Ovary (tissue), 9 donors: Measurements from ENCODE around the gene PMF1. TPM values are rescaled to one million over a fixed set of nuclear protein-coding genes. Genes with fewer than 3 reads are reported as not detected.

Experiments
- DNase-seq, 5 donors: peaks; one replicate each; pipeline ENCODE4 v3.0.0-alpha.2; 2019 to 2020
- H3K27ac ChIP-seq, 2 donors: fragments of 200-600 bp; one replicate each; pipeline versions ENCODE4 v1.5.1 to v1.8.0; 2019 to 2022
- H3K27me3 ChIP-seq: fragments of 200-600 bp; one replicate; pipeline ENCODE4 v1.8.0; 2022
- H3K36me3 ChIP-seq: fragments of 200-600 bp; sonication (generic); one replicate; pipeline ENCODE4 v1.5.1; 2019
- H3K4me1 ChIP-seq: one replicate; pipeline ENCODE4 v1.8.1; 2013; ENCODE audit warnings: mild to moderate bottlenecking, moderate library complexity; ENCODE audit not compliant: insufficient read depth
- H3K4me3 ChIP-seq: fragments of 200-600 bp; sonication (generic); one replicate; pipeline ENCODE4 v1.5.1; 2017
- H3K9me3 ChIP-seq, 2 donors: fragments of 200-600 bp in 1 of 2; sonication (generic) in 1 of 2; one replicate each; pipeline versions ENCODE4 v1.5.1 to v1.8.1; 2013 to 2019; ENCODE audit warnings: mild to moderate bottlenecking in 1 of 2, moderate library complexity in 1 of 2
- CTCF ChIP-seq, 3 donors: fragments of 450-650 bp in 2 of 3; fragments of 200-600 bp in 1 of 3; IDR thresholded peaks; one replicate each; pipeline versions ENCODE4 v1.5.1 to v1.8.0; 2016 to 2022; ENCODE audit warnings: antibody characterized with exemption in 3 of 3, mild to moderate bottlenecking in 1 of 3
- EP300 ChIP-seq: sonication (generic); formaldehyde crosslinking; IDR thresholded peaks from one replicate; pipeline ENCODE4 v1.6.1; 2017; ENCODE audit warnings: antibody characterized with exemption
- POLR2A ChIP-seq: fragments of 450-650 bp; IDR thresholded peaks from one replicate; pipeline ENCODE4 v1.6.1; 2017; ENCODE audit warnings: antibody characterized with exemption, mild to moderate bottlenecking, moderate library complexity
- WGBS, 3 donors: extraction: QIAGEN DNeasy Blood & Tissue Kit in 1 of 3; methylation state at CpG; one replicate each; pipeline versions ENCODE4 v1.1.5 to v1.1.7; 2013 to 2017; 5-methylcytosine and 5-hydroxymethylcytosine counted together
- intact Hi-C, 4 donors: fragments of 100-400 bp; cut with DNase I; formaldehyde crosslinking; loops; one replicate each; pipeline versions ENCODE4 v1.11.0 to v1.15.1; 2022 to 2023
- polyA plus RNA-seq, 2 donors: library from polyadenylated mRNA; stranded (reverse); fragments of 200-250 nt in 1 of 2; fragments of 350-450 nt in 1 of 2; fragmentation: Illumina TruSeq in 1 of 2; extraction: RNeasy Lipid Tissue Mini Kit (QIAGEN cat#74804) in 1 of 2; gene quantifications; one replicate each; pipeline ENCODE4 v1.2.3, GENCODE V29; 2013 to 2014
- small RNA-seq: library from RNA; depleted of rRNA; stranded (forward); fragments of <200 nt; gene quantifications from one replicate; pipeline ENCODE3, GENCODE V24; 2016
- total RNA-seq, 7 donors: library from RNA; depleted of rRNA in 2 of 7; stranded (reverse); fragments of >200 nt in 2 of 7; fragmentation: NEBNext Ultra II Directional in 3 of 7; extraction: Animal tissue kit (Norgen Biotek cat#: 25700) in 3 of 7; gene quantifications; one replicate each; pipeline versions ENCODE4 v1.1.0 to v1.2.4, GENCODE V29; 2016 to 2023
- donor health status: DM: no; HTN: no; CAD: no; lungs with moderate emphysema.
- donor health status: DM: no; HTN: no; CAD: no.
- donor health status: Bipolar disorder and iron deficiency.
- donor health status: DM: yes; HTN: yes; CAD: no.
- donor health status: DM: no; HTN: no; CAD: no.
- donor health status: DM: yes; HTN: yes; CAD: no.

PMF1 gene
- total and polyA plus RNA-seq, 9 donors: 35.0 to 84.2 (median 53.0) TPM

DNA sequence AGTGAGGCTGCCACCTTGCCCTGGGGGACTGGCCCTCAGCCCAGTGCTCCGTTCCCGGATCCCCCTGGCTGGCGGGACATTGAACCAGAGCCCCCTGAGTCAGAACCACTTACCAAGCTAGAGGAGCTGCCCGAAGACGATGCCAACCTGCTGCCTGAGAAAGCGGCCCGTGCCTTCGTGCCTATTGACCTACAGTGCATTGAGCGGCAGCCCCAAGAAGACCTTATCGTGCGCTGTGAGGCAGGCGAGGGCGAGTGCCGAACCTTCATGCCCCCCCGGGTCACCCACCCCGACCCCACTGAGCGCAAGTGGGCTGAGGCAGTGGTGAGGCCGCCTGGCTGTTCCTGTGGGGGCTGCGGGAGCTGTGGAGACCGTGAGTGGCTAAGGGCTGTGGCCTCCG is 72.6 kb downstream of the PMF1 start:
- Histone ChIP-seq H3K36me3 (no peaks in the 10 kb centered on the region), H3K4me3 (no peak overlapping the region), H3K27ac (no peak overlapping the region), H3K4me1 (peaks cover 7% of the 10 kb centered on the region), H3K27me3 (no peaks in the 10 kb centered on the region), H3K9me3 (no peaks in the 10 kb centered on the region)
- intact Hi-C loops: no loop called here
- TF ChIP-seq EP300: no peak
- TF ChIP-seq POLR2A: no peak
- no peak for TF ChIP-seq CTCF (IDR thresholded peaks at IDR 0.05)
- WGBS, 3 donors: 87 to 94% (median 88%) methylated on average over 18 to 21 of the region's 21 CpGs
- no peak for DNase-seq

GRCh38 chr1:156286061-156286460 is 73.3 kb downstream of the PMF1 start:
- DNase-seq: no peak

More at GRCh38 chr1:156286061-156286460, 73.3 kb downstream of the PMF1 start:
- H3K36me3 ChIP-seq: no peaks in the 10 kb centered on the region
- H3K9me3 ChIP-seq: no peaks in the 10 kb centered on the region
- peaks cover 7% of the 10 kb centered on the region for H3K4me1 ChIP-seq
- H3K27me3 ChIP-seq: no peaks in the 10 kb centered on the region
- intact Hi-C loops: no loop called here
- no peak overlapping the region for H3K27ac ChIP-seq
- TF ChIP-seq EP300: no peak
- TF ChIP-seq POLR2A: no peak
- no peak for TF ChIP-seq CTCF (IDR thresholded peaks at IDR 0.05)
- H3K4me3 ChIP-seq: no peak overlapping the region
- 90 to 92% (median 90%) methylated on average over 8 of the region's 8 CpGs for WGBS, 3 donors

Small RNA genes lying within 50 kb of the gene (small RNA-seq; reads per million reads assigned to genes)
- not detected for gene RF00568

Other genes starting within 250 kb of the PMF1 start
- gene ARHGEF2, start 234.5 kb upstream of the PMF1 start, total RNA-seq: 100 to 1,000 TPM in 1 of 7 donors, 10 to 100 TPM in 6; 41.0 to 221 (median 63.3) TPM
- 100 to 1,000 TPM in 1 of 2 donors, 10 to 100 TPM in 1; 36.3 to 108 TPM for gene ARHGEF2, start 234.5 kb upstream of the PMF1 start, polyA plus RNA-seq
- 100 to 1,000 TPM; 261 to 496 (median 272) TPM for gene SSR2, start 192.1 kb upstream of the PMF1 start, total RNA-seq
- gene SSR2, start 192.1 kb upstream of the PMF1 start, polyA plus RNA-seq: 100 to 1,000 TPM; 465 to 601 TPM
- gene UBQLN4, start 159.2 kb upstream of the PMF1 start, total RNA-seq: 10 to 100 TPM; 14.2 to 38.0 (median 26.6) TPM
- gene UBQLN4, start 159.2 kb upstream of the PMF1 start, polyA plus RNA-seq: 10 to 100 TPM; 16.3 to 33.9 TPM
- gene LAMTOR2, start 158.2 kb upstream of the PMF1 start, total RNA-seq: 10 to 100 TPM; 20.1 to 66.1 (median 24.9) TPM
- 10 to 100 TPM; 20.1 to 41.2 TPM for gene LAMTOR2, start 158.2 kb upstream of the PMF1 start, polyA plus RNA-seq
- 10 to 100 TPM in 1 of 7 donors, 1 to 10 TPM in 4, under 1 TPM in 2; 0.45 to 38.6 (median 3.5) TPM for gene RAB25, start 151.8 kb upstream of the PMF1 start, total RNA-seq
- gene RAB25, start 151.8 kb upstream of the PMF1 start, polyA plus RNA-seq: under 1 TPM in 1 of 2 donors, not detected in 1; 0.28 TPM
- 10 to 100 TPM in 4 of 7 donors, 1 to 10 TPM in 3; 3.5 to 12.4 (median 10.2) TPM for gene MEX3A, start 130.5 kb upstream of the PMF1 start, total RNA-seq
- gene MEX3A, start 130.5 kb upstream of the PMF1 start, polyA plus RNA-seq: 1 to 10 TPM; 5.6 to 6.6 TPM
- gene LMNA, start 98.3 kb upstream of the PMF1 start, total RNA-seq: 100 to 1,000 TPM; 197 to 609 (median 377) TPM
- 100 to 1,000 TPM in 1 of 2 donors, 10 to 100 TPM in 1; 50.1 to 157 TPM for gene LMNA, start 98.3 kb upstream of the PMF1 start, polyA plus RNA-seq
- gene SEMA4A, start 59.4 kb upstream of the PMF1 start, total RNA-seq: 1 to 10 TPM; 2.7 to 9.0 (median 5.5) TPM
- 1 to 10 TPM; 2.1 to 2.8 TPM for gene SEMA4A, start 59.4 kb upstream of the PMF1 start, polyA plus RNA-seq
- 10 to 100 TPM in 6 of 7 donors, 1 to 10 TPM in 1; 6.8 to 20.9 (median 16.8) TPM for gene SLC25A44, start 18.9 kb upstream of the PMF1 start, total RNA-seq
- gene SLC25A44, start 18.9 kb upstream of the PMF1 start, polyA plus RNA-seq: 10 to 100 TPM in 1 of 2 donors, 1 to 10 TPM in 1; 7.3 to 21.0 TPM
- 1 to 10 TPM; 1.4 to 4.6 (median 2.0) TPM for gene BGLAP, start 29.2 kb downstream of the PMF1 start, total RNA-seq
- gene BGLAP, start 29.2 kb downstream of the PMF1 start, polyA plus RNA-seq: 1 to 10 TPM in 1 of 2 donors, not detected in 1; 1.4 TPM
- gene PAQR6, start 35.0 kb downstream of the PMF1 start, total RNA-seq: 1 to 10 TPM in 4 of 7 donors, under 1 TPM in 3; 0.25 to 1.8 (median 1.3) TPM
- under 1 TPM; 0.67 to 0.72 TPM for gene PAQR6, start 35.0 kb downstream of the PMF1 start, polyA plus RNA-seq
- 10 to 100 TPM; 31.5 to 54.6 (median 44.6) TPM for gene SMG5, start 69.8 kb downstream of the PMF1 start, total RNA-seq
- gene SMG5, start 69.8 kb downstream of the PMF1 start, polyA plus RNA-seq: 10 to 100 TPM; 30.1 to 31.1 TPM
- gene TMEM79, start 71.3 kb downstream of the PMF1 start, total RNA-seq: 1 to 10 TPM in 6 of 7 donors, under 1 TPM in 1; 0.80 to 3.3 (median 2.2) TPM
- gene TMEM79, start 71.3 kb downstream of the PMF1 start, polyA plus RNA-seq: 1 to 10 TPM; 1.2 to 2.1 TPM
- gene GLMP, start 82.7 kb downstream of the PMF1 start, total RNA-seq: 10 to 100 TPM; 20.2 to 47.9 (median 32.3) TPM
- 10 to 100 TPM; 33.0 to 42.0 TPM for gene GLMP, start 82.7 kb downstream of the PMF1 start, polyA plus RNA-seq
- gene VHLL, start 86.3 kb downstream of the PMF1 start, total RNA-seq: under 1 TPM in 4 of 7 donors, not detected in 3; 0.33 to 0.56 (median 0.40) TPM
- gene VHLL, start 86.3 kb downstream of the PMF1 start, polyA plus RNA-seq: not detected
- gene CCT3, start 125.3 kb downstream of the PMF1 start, total RNA-seq: 100 to 1,000 TPM; 157 to 228 (median 175) TPM
- gene CCT3, start 125.3 kb downstream of the PMF1 start, polyA plus RNA-seq: 100 to 1,000 TPM; 119 to 230 TPM
- not detected for gene TSACC, start 125.5 kb downstream of the PMF1 start, total RNA-seq
- under 1 TPM in 1 of 2 donors, not detected in 1; 1.00 TPM for gene TSACC, start 125.5 kb downstream of the PMF1 start, polyA plus RNA-seq
- 10 to 100 TPM in 4 of 7 donors, 1 to 10 TPM in 3; 2.3 to 27.4 (median 13.6) TPM for gene RHBG, start 156.2 kb downstream of the PMF1 start, total RNA-seq
- gene RHBG, start 156.2 kb downstream of the PMF1 start, polyA plus RNA-seq: 10 to 100 TPM in 1 of 2 donors, 1 to 10 TPM in 1; 2.5 to 19.5 TPM